Fibroblast of lung (primary cell): ENCODE results near the gene BCL7C.

Experiments used
- CTCF ChIP-seq, 2 donors: IDR thresholded peaks in 1 of 2; conservative IDR thresholded peaks in 1 of 2; 1 replicate in 1 of 2; 2 replicates in 1 of 2; pipeline ENCODE4 v1.5.1; 2011 to 2012; ENCODE audit warnings: low read length in 2 of 2, control low read depth in 1 of 2, inconsistent platforms in 1 of 2, low read depth in 1 of 2, mild to moderate bottlenecking in 1 of 2
- EZH2 ChIP-seq: IDR thresholded peaks from 2 replicates; pipeline ENCODE4 v1.5.1; 2012; ENCODE audit warnings: low read length, control low read depth, mild to moderate bottlenecking; ENCODE audit errors: missing control alignments

- TF ChIP-seq CTCF (conservative IDR thresholded peaks at IDR 0.05 in 1 of 2, IDR thresholded peaks at IDR 0.05 in 1 of 2; ENCODE audit: low read depth in 1 of 2, low read length in 2 of 2) (no peak), EZH2 (no peak)
These were observed 18.8 kb downstream of the BCL7C start for GRCh38 chr16:30874821-30875717.
